ENCODE measurements around the gene ZDHHC11.
"Not testable (repeated sequence)": the region's sequence is repeated elsewhere in the genome, so short reads cannot be mapped to it uniquely, and the experiment has no call there.

Gene ZDHHC11

GRCh38 chr5:797986-798385 is 52.8 kb downstream of the ZDHHC11 start:
- not testable (repeated sequence) for H3K4me3 ChIP-seq (ENCODE audit: low read length)

GRCh38 chr5:795873-796272 is 54.9 kb downstream of the ZDHHC11 start:
- not testable (repeated sequence) for H3K27ac ChIP-seq (ENCODE audit: low read depth, low read length); H3K4me3 ChIP-seq (ENCODE audit: low read length); H3K4me1 ChIP-seq (ENCODE audit: control insufficient read depth, insufficient read depth, low read length); H3K27me3 ChIP-seq (ENCODE audit: control insufficient read depth, insufficient read depth, low read length); H3K36me3 ChIP-seq (ENCODE audit: control insufficient read depth, insufficient read depth, low read length); H3K9ac ChIP-seq (ENCODE audit: low read length)

More at GRCh38 chr5:797986-798385, 52.8 kb downstream of the ZDHHC11 start:
- not testable (repeated sequence) for H3K27me3 ChIP-seq (ENCODE audit: control insufficient read depth, insufficient read depth, low read length); H3K9ac ChIP-seq (ENCODE audit: low read length); H3K27ac ChIP-seq (ENCODE audit: low read depth, low read length); H3K36me3 ChIP-seq (ENCODE audit: control insufficient read depth, insufficient read depth, low read length); H3K4me1 ChIP-seq (ENCODE audit: control insufficient read depth, insufficient read depth, low read length)

GRCh38 chr5:794948-795347 is 55.8 kb downstream of the ZDHHC11 start:
- not testable (repeated sequence) for H3K4me1 ChIP-seq (ENCODE audit: control insufficient read depth, insufficient read depth, low read length); H3K9ac ChIP-seq (ENCODE audit: low read length); H3K27me3 ChIP-seq (ENCODE audit: control insufficient read depth, insufficient read depth, low read length); H3K4me3 ChIP-seq (ENCODE audit: low read length); H3K36me3 ChIP-seq (ENCODE audit: control insufficient read depth, insufficient read depth, low read length); H3K27ac ChIP-seq (ENCODE audit: low read depth, low read length)

DNA sequence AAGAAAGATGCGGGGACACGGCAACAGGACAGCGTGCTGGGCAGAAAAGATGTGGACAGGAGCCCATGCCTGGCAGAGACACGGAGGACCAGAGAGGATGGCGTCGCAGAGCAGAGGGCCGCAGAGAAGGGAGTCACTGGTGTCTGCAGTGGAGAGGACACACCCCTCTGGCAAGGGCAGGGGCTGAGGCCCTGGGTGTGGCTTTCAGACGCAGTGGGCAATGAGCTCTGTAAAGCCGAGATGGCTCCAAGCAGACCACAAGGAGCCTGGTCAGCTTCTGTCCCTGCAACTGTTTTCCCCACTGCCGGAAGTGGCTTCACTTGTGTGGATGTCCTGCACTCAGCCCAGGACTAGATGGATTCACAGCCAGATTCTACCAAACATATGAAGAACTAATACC is 62.1 kb downstream of the ZDHHC11 start:
- H3K27me3 ChIP-seq (ENCODE audit: control insufficient read depth, insufficient read depth, low read length); H3K27ac ChIP-seq (ENCODE audit: low read depth, low read length); H3K4me3 ChIP-seq (ENCODE audit: low read length); H3K4me1 ChIP-seq (ENCODE audit: control insufficient read depth, insufficient read depth, low read length); H3K36me3 ChIP-seq (ENCODE audit: control insufficient read depth, insufficient read depth, low read length); H3K9ac ChIP-seq (ENCODE audit: low read length): not testable (repeated sequence)

GRCh38 chr5:787857-788233 is 62.9 kb downstream of the ZDHHC11 start:
- H3K36me3 ChIP-seq (ENCODE audit: control insufficient read depth, insufficient read depth, low read length); H3K27ac ChIP-seq (ENCODE audit: low read depth, low read length); H3K9ac ChIP-seq (ENCODE audit: low read length); H3K4me3 ChIP-seq (ENCODE audit: low read length); H3K4me1 ChIP-seq (ENCODE audit: control insufficient read depth, insufficient read depth, low read length); H3K27me3 ChIP-seq (ENCODE audit: control insufficient read depth, insufficient read depth, low read length): not testable (repeated sequence)

DNA sequence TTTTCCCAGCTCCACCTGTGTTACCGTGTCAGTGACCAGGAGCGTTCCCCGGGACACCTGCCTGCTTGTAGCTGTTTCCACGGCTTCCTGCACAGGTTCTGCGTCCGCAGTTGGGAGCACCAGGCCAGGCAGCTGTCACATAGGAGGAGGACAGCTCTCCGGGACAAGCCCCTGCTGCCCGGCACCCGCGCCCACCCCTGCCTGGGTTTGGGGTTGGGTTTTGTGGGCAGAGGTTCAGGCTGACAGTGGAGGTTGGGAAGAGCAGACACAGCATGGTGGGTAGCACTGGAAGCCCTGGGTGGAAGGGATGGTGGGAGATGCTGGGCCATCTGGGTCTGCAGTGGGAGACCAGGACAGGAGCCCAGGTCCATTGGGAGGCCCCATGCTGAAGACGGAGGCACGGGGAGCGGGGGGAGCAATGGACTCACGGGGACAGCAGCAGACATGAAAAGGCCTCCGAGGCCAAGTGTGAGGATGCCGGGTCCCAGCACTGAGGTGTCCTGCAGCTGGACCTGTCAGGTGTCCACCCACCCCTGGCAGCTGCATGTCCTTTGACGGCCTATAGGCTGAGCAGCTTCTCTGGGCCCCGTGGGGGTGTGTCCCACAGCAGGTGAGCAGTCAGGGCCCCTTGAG is 63.4 kb downstream of the ZDHHC11 start:
- not testable (repeated sequence) for H3K27me3 ChIP-seq (ENCODE audit: control insufficient read depth, insufficient read depth, low read length); H3K27ac ChIP-seq (ENCODE audit: low read depth, low read length); H3K4me1 ChIP-seq (ENCODE audit: control insufficient read depth, insufficient read depth, low read length); H3K4me3 ChIP-seq (ENCODE audit: low read length); H3K9ac ChIP-seq (ENCODE audit: low read length); H3K36me3 ChIP-seq (ENCODE audit: control insufficient read depth, insufficient read depth, low read length)

DNA sequence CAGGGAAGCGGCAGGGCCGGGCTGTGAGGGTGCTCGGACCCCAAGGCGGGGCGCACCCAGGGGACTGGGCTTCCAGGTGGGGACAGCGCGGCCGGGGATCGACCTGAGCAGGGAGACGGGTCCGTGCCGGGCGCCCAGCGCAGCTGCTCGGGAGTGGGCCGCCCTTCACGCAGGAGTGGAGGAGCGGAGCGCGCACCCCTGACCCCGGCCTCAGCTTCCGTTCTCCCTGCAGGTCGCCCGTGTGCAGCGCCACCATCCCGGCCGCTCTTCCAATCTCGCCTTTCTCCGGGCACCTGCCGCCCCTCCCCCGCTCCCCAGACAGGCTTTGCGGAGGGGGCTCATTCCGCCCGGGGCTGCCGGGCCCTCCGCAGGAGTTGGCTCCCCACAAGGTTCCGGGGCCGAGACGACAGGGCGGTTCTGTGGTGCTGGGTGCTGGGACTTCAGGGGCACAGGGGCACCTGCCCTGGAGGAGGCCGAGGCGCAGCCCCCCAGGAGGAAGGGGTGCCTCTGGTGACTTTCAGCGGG is 65.5 kb downstream of the ZDHHC11 start:
- not testable (repeated sequence) for H3K27ac ChIP-seq (ENCODE audit: low read depth, low read length); H3K36me3 ChIP-seq (ENCODE audit: control insufficient read depth, insufficient read depth, low read length); H3K4me1 ChIP-seq (ENCODE audit: control insufficient read depth, insufficient read depth, low read length); H3K9ac ChIP-seq (ENCODE audit: low read length); H3K27me3 ChIP-seq (ENCODE audit: control insufficient read depth, insufficient read depth, low read length)
- peak overlapping the region; percentile 59 for H3K4me3 ChIP-seq (ENCODE audit: low read length)

DNA sequence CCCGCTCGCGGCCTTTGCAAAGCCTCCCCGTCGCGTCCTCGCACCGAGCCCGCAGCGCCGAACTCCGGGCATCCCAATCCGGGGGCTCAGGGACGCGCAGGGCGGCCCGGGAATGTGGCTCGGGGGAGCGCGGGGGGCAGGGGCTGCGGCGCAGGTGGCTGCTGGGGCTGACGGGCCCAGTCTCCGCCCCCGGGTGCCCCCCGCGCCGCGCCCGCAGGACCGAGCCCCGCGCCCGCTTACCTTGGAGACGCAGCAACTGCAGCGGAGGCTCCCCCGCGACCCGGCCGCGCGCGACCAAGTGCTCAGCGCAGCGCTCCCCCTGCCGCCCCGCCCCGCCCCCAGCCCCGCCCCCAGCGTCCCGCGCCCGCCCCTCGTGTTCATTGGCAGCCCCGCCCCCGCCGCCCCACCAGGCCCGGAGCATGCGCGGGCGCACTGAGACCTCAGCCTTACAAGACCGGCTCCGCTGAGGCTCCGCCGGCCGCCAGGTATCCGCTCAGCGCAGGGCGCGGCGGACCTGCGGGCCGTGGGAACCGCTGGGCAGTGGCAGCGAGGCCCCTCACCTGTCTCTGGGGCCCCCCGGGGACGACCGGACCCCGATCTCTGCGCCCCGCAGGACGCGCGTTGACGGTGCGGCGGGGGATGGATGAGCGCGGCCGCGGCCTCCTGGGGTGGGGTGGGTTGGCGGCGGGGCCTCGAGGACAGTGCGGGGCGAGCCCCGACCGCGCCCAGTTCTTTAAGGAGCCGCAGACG is 66.2 kb downstream of the ZDHHC11 start, which contains the start of gene ZDHHC11B:
TSS of gene ZDHHC11B (minus strand) at position 302 of the 750 bp plus-strand sequence. CDS start 17,810 bp downstream, outside the sequence.
- H3K4me3 ChIP-seq (ENCODE audit: low read length), result peak within 1 kb of the TSS; percentile 69
- H3K36me3 ChIP-seq (ENCODE audit: control insufficient read depth, insufficient read depth, low read length); H3K27me3 ChIP-seq (ENCODE audit: control insufficient read depth, insufficient read depth, low read length); H3K27ac ChIP-seq (ENCODE audit: low read depth, low read length); H3K9ac ChIP-seq (ENCODE audit: low read length); H3K4me1 ChIP-seq (ENCODE audit: control insufficient read depth, insufficient read depth, low read length): not testable (repeated sequence)

- not testable (repeated sequence) for H3K27ac ChIP-seq (ENCODE audit: low read depth, low read length); H3K9ac ChIP-seq (ENCODE audit: low read length); H3K4me1 ChIP-seq (ENCODE audit: control insufficient read depth, insufficient read depth, low read length); H3K27me3 ChIP-seq (ENCODE audit: control insufficient read depth, insufficient read depth, low read length); H3K36me3 ChIP-seq (ENCODE audit: control insufficient read depth, insufficient read depth, low read length)
- peak overlapping the region; percentile 69 for H3K4me3 ChIP-seq (ENCODE audit: low read length)
These were observed 66.8 kb downstream of the ZDHHC11 start for GRCh38 chr5:783881-784427.

- not testable (repeated sequence) for H3K27ac ChIP-seq (ENCODE audit: low read depth, low read length); H3K27me3 ChIP-seq (ENCODE audit: control insufficient read depth, insufficient read depth, low read length); H3K9ac ChIP-seq (ENCODE audit: low read length); H3K36me3 ChIP-seq (ENCODE audit: control insufficient read depth, insufficient read depth, low read length); H3K4me1 ChIP-seq (ENCODE audit: control insufficient read depth, insufficient read depth, low read length)
- peak overlapping the region; percentile 69 for H3K4me3 ChIP-seq (ENCODE audit: low read length)
These were observed 67.6 kb downstream of the ZDHHC11 start for GRCh38 chr5:783049-783802.

GRCh38 chr5:782356-782755 is 68.4 kb downstream of the ZDHHC11 start:
- not testable (repeated sequence) for H3K4me3 ChIP-seq (ENCODE audit: low read length); H3K27me3 ChIP-seq (ENCODE audit: control insufficient read depth, insufficient read depth, low read length); H3K4me1 ChIP-seq (ENCODE audit: control insufficient read depth, insufficient read depth, low read length); H3K27ac ChIP-seq (ENCODE audit: low read depth, low read length); H3K9ac ChIP-seq (ENCODE audit: low read length); H3K36me3 ChIP-seq (ENCODE audit: control insufficient read depth, insufficient read depth, low read length)

DNA sequence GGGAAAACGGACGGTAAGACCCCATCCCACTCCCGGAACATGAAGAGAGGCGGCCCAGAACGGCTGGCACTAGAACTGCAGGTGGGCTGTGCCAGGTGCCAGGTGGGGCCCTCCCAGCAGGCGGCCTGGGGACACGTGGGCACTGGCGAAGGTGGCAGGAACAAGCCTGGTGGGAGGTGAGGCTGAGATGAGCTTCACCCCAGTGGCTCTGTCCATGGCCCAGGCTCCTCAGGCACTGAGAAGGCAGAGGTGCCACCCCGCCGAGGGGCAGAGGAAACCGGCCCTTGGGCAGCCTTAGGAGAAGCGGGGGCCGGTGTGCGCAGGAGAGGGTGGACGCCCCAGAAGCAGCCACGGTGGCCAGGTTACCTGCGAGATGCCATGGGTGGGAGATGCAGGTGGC is 70.2 kb downstream of the ZDHHC11 start:
- not testable (repeated sequence) for H3K36me3 ChIP-seq (ENCODE audit: control insufficient read depth, insufficient read depth, low read length); H3K4me3 ChIP-seq (ENCODE audit: low read length); H3K4me1 ChIP-seq (ENCODE audit: control insufficient read depth, insufficient read depth, low read length); H3K27me3 ChIP-seq (ENCODE audit: control insufficient read depth, insufficient read depth, low read length); H3K9ac ChIP-seq (ENCODE audit: low read length); H3K27ac ChIP-seq (ENCODE audit: low read depth, low read length)

Data from rectal smooth muscle tissue (tissue), 1 donor.